Subcutaneous adipose tissue (tissue), 4 donors: ENCODE results near the gene TNFSF8. TPM values are rescaled to one million over a fixed set of nuclear protein-coding genes. Genes with fewer than 3 reads are reported as not detected.

Source experiments
- CTCF ChIP-seq: fragments of 450-650 bp; IDR thresholded peaks from one replicate; pipeline ENCODE4 v1.5.1; 2016; ENCODE audit warnings: low read depth, mild to moderate bottlenecking, control low read depth, antibody characterized with exemption, moderate library complexity
- total RNA-seq, 4 donors: library from RNA; depleted of rRNA; stranded (reverse); fragments of >200 nt; gene quantifications; one replicate each; pipeline ENCODE4 v1.1.0, GENCODE V29; 2016

Gene TNFSF8
- total RNA-seq, 4 donors from 2014 or later, result 2.4 to 18.4 (median 7.4) TPM

DNA sequence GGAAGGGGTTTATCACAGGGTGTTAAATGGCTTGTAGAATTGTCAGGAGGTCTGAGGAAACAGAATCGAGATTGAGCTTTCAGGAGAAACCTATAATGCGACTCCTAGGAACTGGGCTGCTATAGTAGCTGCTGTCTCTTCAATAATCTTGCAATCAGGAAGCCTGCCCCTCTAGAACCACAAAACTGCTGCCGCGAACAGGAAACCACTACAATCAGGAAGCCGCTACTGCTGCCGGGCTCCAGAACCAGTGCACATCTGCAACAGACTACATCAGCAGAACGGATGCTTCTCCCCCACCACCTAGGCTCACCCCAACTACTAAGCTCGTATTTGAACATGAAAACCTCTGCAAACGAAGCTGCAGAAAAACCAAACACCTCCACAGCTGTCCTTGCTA is 31.6 kb downstream of the TNFSF8 start:
- TF ChIP-seq CTCF, result no peak

DNA sequence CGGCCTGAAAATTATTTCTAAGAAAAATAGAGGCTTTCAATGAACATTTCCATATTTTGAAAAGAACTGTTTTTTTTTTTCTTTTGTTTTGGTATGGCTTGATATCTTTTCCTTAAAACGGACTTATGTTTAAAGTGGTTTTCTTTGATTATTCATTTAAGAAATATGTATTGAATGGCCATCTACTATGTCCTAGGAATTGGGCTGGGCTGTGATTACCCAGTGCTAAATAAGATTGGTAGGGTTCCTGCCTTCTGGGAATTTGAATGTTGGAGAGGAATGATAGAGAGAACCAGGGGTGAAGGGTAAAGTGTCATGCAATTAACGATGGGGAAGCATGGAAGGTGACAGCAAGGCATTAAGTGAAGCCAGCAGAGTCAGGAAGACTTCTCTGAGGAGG is 33.2 kb downstream of the TNFSF8 start:
- TF ChIP-seq CTCF, result no peak

GRCh38 chr9:114896344-114896743 is 34.0 kb downstream of the TNFSF8 start:
- no peak for TF ChIP-seq CTCF

DNA sequence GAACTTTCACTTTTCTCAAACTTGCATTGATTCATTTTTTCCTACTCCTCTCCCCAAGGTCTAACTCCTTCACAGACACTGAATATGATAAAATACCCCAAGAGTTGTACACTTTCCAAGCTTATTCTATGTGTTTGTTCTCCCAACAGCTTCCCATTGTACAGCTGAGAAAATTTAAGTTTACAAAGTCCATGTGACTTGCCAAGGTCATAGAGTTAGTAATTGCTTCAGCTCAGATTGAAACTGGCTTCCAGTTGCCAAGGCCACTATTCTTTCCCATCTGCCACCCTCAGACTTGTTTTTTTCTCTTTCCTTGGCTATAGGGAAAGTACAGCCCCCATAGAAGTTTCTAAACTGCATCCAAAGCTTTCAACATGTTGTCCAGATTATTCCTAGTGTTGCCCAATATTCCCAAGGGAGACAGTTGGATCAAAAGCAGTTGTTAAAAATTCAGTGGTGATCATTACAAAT is 34.8 kb downstream of the TNFSF8 start:
- TF ChIP-seq CTCF, result no peak

- TF ChIP-seq CTCF, result no peak
These were observed 35.6 kb downstream of the TNFSF8 start for GRCh38 chr9:114894609-114895433.

- TF ChIP-seq CTCF, result no peak
These were observed 36.2 kb downstream of the TNFSF8 start for GRCh38 chr9:114894206-114894605.

GRCh38 chr9:114893221-114894010 is 37.0 kb downstream of the TNFSF8 start:
- no peak for TF ChIP-seq CTCF
